Activated CD8-positive, alpha-beta memory T cell treated with anti-CD3 and anti-CD28 coated beads for 24 hours (primary cell): ENCODE data around the gene HOXA13.

Source experiments
- DNase-seq: peaks from one replicate; pipeline ENCODE4 v3.0.0-alpha.2; 2020

HOXA13 gene

DNA sequence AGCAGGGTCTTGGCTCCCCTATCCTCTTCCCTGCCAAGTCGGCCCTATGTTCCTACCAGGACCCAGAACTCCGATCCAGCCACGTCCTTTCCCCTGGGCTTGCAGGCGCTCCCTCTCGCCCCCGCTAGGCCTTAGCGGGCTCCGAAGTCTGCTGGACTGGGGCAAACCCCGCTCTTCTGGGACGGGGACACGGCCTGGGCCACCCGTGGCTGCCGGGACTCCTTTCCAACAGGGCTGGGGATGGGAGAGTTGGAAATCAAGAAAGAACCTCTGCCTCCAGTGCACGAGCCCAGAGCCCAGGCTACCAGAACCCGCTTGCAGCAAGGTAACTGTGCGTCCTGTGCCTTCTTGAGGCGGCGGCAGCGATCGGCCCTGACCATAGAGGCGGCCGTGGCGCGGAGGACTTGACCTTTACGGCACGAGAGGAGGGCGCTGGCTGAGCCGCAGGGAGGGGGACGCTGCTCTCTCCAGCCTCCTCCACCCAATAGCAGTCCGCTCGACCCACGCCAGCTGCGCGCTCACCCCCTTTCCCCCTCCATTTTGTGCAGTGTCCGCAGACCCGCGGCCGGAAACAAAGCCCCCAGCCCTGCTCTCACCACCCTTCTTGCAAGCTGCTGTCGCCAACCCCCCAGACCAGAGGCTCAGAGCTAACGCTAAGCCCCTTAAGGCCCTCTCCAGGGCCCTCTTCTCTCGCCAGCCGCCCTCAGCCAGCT, 7.9 kb downstream of the HOXA13 start:
- peak; percentile 65 for DNase-seq

DNA sequence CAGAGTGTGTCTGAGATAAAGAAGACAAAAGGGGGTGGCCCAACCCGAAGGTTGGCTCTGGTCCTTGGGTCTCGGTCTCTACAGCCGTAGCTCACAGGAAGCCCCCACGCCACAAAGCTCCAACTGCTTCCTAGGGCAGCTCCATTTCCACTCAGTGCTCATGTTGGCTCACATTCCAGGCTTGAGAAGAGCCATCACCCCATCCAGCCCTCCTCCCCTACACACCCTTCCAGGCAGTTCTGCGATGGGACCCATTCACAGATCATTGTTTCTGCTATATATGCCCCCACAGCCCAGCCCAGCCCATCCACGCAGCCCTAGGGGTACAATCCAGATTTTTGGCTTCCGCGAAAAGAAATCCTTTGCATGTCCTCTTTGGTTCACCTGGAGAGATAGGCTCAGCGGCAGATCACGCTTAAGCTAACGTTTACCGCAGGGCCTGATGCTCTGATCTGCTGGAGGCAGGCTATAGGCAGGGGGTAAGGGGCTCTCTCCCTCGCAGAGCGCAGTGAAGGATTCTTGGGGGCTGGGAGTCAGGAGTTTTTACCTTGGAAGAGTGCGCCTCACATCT, 8.6 kb downstream of the HOXA13 start:
- DNase-seq, result peak; percentile 56

DNA sequence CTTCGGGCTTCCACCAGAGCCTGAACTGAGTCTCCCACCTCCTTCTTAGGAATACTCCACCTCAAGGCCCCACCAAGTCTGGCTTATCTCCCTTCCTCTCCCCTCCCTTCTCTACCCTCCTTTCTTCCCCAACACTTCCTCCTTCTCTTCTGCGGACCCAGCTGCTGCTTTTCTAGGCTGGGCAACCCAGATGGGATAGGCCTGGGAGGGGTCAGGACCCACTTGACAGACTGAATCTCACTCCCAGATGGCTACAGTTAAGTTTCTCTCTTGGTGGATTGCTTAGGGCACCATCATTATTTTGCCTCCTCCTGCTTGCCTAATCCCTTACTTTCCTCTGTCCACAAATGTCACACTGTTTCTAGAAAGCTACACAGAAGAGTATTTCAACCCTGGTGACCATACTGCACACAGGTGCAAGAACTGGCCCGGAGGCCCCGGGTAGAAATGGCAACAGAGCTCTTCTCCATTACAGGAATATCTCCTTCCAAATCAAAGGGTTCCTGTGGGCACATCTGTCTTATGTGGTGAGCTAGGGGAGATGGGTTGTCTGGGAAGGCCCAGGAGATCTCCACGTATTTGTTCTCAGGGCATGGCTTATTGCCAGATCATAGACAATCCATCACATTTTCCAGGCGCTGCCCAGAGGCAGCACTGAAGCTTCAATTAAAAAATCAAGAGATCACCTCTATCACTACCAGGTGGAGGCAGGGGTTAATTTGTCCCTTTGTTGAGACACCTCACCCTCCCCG, 9.7 kb downstream of the HOXA13 start:
- peak; percentile 54 for DNase-seq

DNA sequence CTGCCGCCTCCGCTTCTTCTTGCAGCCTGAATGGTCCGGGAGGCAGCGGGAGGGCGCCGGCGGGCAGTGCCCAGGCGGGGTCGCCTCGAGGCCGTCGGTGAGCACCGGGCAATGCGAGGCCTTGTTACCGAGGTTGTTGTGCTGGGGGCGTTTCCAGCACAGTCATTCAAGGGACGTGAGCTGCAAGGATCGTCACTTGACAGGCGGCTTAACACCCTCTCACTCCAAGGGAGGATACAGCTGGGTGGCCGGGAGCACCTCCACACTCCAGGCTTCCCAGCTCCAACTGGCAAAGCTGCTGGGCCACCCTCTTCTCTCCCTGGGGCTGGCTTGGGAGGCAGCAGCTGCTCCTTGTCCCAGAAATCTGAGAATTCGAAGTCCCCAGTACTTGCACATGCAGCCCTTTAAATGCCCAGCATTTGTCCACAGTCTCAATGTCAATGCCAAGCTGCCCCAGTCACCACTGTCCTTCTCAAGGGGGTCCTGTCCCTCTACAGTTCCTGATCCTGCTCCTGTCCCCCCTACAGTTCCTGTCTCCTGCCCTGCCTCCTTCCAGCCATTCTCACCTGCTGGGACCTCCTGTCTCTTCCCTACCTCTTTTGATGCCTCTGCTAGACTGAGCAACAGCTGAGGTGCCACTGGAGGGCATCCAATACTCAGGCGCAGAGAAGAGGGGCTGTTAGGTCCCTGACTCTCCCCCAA, 10.4 kb downstream of the HOXA13 start:
- DNase-seq, result peak; percentile 58

DNA sequence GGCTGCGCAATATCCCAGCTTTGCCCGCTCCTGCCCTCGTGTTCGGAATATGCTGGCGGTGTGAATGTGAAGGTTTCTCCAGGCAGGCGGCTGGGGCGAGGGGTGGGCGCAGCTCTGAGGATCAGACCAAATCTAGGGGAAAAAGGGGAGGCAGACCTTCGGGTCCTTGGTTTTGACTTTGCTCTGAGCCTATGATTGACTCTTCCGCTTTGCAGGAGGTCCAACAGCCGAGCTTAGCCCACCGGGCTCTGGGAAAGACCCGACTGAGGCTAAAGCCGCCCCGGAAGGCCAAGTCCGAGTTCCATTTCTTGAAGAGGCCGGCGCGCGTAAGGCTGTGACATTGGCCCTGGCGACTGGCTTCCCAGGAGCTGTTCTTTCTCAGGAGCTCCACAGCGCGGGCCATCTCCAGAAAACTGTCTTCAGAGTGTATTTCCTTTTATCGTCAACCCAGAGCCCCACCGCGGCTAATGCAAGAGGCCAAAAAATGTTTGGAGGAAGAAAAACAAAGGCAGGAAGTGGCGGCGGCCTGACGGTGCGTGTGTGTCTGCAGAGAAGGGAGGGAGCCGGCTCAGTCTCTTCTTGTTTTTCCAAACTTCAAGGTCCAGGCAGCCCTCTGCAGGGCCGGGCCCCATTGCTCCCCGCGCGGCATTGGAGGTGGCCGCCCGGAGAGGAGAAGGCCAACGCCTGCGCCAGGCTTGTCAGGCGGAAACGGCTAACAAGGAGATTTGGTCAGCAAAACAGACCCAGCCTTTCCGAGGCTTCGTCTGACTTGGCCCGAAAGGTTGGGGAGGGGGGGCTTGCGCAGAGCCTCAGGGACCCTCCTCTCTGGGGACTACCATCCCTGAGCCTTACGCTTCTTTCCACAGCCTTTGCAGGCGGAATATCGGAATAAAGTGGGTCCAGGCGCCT, 11.3 kb downstream of the HOXA13 start:
- peak; percentile 69 for DNase-seq

DNA sequence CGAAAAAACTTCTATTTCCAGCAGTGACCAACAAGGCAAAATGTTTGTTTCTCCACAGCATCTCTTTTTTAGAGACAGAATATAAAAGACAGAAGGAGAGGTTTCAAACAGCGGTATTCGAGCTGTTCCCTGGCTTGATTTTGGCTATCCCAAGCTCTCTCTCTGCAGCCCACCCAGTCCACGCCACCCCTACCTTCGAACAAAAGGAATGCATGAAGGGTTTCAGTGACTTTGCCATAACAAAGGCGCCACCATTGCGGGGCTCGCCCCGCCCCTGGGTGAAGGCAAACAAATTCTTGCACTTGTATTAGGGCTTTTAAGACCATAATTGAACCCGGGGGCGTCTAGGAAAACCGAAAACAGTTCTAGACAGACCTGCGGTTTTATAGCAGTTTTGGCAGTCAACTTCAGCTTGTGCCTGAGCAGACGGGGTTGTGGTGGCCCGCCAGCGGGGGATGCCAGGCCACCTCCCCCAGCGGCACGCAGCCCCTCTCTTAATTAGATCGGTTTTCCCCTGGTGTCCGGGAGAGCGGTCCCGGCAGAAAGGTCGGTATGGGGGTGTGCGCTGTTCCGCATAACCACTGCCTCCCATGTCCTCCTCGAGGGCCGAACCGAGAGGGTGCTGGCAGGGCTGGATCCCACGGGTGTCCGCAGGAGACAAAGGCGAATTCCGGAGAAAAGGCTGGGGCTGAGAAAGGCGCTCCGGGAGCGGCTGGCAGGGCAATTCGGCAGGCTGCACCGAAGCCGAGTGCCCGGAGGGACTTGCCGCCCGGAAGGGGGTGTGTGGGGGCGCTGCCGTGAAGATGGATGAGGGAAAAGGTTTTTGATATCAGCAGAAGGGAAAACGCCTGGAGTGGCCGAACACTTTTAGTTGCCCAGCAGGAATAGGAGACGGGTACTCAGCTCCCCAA, 12.2 kb downstream of the HOXA13 start:
- DNase-seq, result peak; percentile 61

DNA sequence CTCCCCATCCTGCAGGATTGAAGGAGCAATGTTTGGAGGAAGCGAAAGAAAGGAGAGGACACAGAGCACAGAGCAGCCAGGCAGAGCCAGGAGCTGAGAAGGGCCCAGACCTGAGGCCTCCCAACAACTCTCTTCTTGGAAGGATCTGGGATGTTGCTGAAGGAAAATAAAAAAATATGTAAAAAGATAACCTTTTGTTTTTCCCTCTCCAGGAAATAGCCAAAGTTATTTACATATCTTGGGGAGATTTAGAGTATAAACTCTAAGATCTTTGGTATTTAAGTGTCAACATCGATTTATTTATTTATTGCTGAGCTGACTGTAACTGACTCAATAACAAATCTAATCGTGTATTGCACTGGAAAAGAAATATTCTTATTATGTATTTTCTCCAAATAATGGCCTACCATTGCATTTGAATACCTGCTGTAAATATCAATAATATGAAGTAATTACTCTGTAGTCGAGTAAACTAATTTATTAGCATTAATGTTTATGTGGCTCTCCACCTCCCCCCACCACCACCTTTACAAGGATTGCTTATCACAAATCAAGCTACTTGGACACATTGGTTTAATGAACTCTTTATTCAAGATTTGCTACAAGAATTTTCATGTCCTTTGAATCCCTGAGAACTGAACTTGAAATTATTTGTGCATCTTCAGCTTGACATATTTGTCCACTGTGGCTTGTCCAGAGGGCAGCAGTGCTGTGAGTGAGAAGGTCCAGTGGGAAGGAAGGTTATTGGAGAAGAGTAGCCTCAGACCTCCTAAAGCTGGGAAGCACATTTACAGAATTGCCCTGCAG, 13.0 kb downstream of the HOXA13 start:
- DNase-seq, result no peak

DNA sequence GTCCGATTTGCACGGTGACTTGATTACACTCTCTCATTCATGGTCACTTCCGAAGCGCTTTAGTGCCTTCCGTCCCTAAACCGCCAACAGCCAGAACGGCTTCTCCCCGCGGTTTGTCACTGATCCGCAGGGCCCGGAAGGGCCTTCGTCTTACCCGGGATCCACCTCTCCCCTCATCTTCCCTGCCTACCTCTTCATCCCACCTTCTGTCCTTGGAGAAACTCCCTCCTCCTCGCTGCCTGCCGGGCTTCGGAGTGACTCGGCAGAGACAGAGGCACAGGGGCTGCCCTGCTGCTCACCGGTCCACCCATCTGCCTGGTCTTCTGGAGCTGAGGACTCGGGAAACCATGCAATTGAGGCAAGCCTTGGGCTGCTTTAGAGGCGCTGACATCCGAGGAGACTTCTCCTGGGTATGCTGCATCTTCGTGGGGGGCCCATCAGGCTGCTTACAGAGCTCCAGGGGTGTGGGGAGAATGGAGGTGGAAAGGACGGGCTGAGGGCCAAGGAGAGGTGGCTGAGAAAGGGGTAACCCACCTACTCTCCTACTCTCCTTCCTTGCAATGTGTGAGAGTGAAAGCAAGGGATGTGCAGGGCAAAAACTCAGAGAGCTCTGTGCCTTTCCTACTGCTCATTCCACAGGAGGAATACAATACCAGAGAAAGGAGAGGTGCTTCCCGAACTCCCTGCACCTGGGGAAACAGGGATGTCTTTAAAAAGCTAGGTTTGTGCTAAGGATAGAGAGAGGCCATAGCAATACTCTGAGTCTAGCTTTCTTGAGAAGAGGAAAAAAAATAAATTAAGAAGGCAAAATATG, 13.8 kb downstream of the HOXA13 start:
- DNase-seq, result peak; percentile 66

DNA sequence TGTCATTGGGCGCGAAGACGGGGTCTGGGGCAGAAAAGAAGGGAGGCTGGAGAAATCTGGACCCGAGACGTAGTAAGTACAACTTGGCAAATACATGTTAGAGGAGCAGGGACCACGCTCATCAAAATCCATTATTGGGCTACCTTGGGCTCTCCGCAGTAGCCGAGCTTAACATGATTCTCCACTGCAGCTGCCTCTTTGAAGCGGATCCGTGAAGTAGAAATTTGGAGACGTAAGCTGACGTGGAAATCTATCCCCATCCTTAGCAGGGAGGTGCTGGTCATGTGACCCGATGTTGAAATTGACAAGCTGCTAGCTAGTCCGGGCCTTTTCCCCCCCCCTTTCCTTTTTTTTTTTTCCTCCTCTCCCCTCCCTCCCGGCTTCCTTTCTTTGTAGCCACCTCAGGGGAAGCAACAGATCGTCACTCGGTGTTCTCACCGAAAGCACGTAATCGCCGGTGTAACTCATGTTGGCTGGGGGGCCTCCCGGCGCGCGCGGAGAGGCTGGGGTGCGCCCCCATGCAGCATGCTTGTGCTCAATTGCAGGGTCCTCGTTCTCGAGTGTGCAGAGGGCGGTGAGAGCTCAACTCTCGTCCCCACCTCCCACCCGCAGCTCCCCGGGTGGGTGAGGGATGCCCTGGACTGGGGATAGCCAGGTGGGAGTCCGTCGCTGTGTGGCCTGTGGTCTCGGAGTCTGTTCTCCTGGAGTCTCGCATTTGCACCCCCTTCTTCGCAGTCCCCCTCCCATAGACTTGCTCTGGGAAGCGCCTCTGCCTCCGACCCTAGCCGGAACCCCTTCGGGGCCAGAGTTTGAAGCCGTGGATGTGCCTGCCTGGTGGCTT, 14.7 kb downstream of the HOXA13 start, which contains the start of gene HOXA11:
TSS of gene HOXA11 (minus strand) at position 220 of the 841 bp plus-strand sequence. CDS start at position 132, 88 bp downstream.
- peak; percentile 66 for DNase-seq

DNA sequence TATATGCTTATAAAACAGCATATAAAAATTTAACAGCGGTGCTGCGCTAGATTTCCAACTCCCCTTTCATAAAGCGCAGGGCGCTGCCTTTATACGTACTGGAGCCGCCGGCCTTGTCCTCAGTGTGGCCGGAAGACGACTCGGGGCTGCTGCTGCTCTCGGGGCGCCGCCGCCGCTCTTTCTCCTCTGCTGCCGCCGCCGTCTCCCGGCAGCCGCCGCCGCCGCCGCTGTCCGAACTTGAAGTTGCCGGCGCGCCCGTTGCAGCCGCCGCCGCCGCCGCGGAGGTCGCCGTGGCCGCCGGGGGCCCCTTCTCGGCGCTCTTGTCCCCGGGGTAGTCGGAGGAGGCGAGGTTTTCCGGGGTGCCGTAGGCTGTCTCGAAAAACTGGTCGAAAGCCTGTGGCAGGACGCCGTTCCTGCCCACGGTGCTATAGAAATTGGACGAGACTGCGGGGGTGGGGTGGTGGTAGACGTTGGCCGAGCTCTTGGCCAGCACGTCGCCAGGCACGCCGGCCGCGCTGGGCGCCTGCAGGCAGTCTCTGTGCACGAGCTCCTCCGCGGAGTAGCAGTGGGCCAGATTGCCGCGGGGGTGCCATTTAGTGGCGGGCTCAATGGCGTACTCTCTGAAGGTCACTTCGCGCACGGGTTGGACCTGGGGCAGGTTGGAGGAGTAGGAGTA, 15.4 kb downstream of the HOXA13 start:
- peak; percentile 67 for DNase-seq

DNA sequence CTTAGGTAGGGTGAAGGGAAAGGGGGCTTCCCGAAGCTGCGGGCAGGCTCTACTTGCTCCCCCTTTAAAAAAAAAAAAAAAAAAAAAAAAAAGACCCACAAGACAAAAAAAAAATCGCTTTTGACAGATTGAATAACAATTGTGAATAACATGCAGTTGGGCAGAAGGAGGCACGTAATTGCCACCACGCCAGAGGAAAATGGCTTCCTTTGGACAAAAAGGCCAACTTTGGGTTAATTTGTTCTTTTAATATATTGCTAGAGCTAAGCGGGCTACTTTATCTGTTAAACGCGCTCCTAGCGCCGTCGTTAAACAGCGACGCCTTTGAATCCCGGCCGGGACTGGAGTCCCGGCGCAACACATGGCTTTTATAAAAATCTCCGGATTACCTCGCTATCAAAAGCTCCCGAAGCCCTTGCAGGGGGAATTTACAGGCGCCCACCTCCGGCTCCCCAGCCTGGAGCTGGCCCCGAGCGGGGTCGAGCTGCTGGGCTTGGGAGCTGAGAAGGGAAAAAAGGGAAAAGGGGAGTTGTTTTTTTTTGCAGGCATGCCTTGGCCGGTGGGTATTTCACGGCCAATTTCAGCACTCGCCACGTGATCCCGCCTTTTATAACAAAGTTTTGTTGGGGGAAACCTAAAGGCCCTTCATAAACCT, 16.1 kb downstream of the HOXA13 start:
- peak; percentile 59 for DNase-seq

DNA sequence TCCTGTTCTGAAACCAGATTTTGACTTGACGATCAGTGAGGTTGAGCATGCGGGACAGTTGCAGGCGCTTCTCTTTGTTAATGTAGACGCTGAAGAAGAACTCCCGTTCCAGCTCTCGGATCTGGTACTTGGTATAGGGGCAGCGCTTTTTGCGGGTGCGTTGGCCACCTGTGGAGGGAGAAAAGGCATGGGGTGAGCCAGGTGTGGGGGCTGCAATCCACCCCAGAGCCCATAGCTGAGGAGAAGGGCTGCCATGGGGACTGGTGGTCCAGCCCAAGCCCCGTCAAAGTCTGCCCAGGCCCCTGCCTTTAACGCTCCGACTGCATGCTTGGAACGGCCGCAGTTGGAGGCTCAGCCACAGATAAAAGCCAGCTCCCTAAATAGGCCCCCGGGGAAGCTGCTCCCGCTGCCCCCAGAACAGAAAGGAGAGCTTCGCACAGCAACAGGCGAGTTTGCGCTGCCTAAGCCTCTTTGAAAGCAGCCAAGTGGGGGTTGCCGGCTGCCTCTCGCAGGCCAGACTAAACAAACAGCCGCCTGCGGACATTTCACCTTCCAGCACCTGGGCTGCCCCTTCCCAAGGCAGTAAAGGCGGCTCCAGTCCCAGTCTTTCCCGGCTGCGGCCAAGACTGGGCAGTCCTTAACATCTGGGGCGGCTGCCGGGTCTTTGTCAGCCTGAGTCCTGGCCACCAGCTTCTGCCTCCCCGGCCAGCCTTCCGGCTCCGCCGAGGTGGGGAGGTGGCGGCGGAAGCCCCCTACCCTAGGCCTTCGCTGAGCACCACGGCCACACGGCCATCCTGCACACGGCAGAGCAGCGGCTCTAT, 16.8 kb downstream of the HOXA13 start:
- DNase-seq, result peak; percentile 58

DNA sequence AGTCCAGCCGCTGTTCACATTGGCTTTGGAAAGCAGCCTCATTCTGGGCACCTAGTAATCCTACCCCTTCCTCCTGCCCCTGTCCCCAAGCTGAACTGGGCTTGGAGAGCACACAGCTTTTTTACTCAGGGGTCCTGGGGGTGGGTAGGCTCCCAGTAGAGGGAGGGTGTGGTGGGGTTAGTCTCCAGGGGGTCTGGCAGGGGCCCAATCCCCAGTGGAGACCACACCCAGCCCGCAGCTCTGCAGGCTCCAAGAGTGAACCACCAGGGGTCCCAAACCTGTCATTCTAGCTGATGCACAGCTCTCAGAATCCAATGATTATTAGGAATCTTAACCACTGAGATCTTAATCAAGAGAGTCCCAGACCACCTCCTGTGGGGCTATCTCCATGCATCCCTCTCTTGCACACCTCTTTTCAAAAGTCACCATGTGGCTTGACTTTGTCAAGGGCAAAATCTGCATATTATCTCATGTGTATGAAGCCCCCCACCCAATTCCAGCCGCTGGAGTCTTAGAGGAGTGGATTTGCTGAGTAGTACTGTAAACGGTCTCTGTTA, 17.5 kb downstream of the HOXA13 start:
- peak; percentile 52 for DNase-seq

DNA sequence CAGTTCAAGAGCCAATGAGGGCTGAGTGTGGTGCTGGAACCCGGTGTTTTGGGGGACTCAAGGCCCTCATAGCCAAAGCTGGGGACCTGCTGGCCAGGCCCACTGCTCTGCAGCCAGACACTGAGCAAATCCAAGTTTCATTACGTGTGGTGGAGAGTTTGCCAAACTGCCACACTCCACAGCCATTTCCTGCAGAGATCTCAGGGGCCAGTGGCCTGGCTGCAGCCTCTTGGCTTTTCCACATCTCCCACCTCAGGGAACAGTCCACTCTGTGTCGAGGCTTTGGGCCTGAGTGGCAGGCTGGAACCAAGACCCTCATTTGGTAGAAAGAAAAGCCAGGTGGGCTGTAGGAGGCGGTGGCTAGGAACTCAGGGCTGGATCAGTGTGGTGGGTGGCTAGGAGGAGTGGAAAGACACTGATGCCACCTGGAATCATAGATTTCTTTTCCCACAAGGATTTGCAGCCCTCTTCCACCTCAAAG, 18.1 kb downstream of the HOXA13 start:
- DNase-seq, result no peak
